ENCODE results near the gene GALNT11. TPM values are rescaled to one million over a fixed set of nuclear protein-coding genes. Genes with fewer than 3 reads are reported as not detected.

GALNT11 gene
- polyA plus RNA-seq, 3 donors: 17.7 to 25.9 (median 20.6) TPM

- WGBS (ENCODE audit: insufficient coverage): 100% methylated on average over 7 of the region's 9 CpGs
- no peak for TF ChIP-seq CTCF (IDR thresholded peaks at IDR 0.05)
- no peak overlapping the region for H3K9ac ChIP-seq (ENCODE audit: insufficient read depth, low read length, poor library complexity, severe bottlenecking)
- peak overlapping the region in 2 of 7 donors; percentile 9 to 43 for H3K27ac Mint-ChIP-seq
- intact Hi-C loops (cut with micrococcal nuclease): no loop called here
- no peak overlapping the region for H3K4me3 Mint-ChIP-seq
- H3K9me3 ChIP-seq (replicated peaks in 1 of 2; ENCODE audit: control insufficient read depth in 1 of 2, insufficient read depth in 1 of 2, low read length in 2 of 2): peaks cover 0 to 4% of the 10 kb centered on the region in 2 donors
- H3K79me2 ChIP-seq (ENCODE audit: insufficient read depth, low read length): no peaks in the 10 kb centered on the region
- peaks cover 86 to 99% of the 10 kb centered on the region in 2 donors for H3K36me3 ChIP-seq (replicated peaks in 1 of 2; ENCODE audit: control insufficient read depth in 1 of 2, insufficient read depth in 2 of 2, low read length in 2 of 2)
- H3K27me3 ChIP-seq (ENCODE audit: control insufficient read depth in 2 of 2, insufficient read depth in 2 of 2, low read length in 2 of 2): no peaks in the 10 kb centered on the region
- H4K20me1 ChIP-seq (ENCODE audit: insufficient read depth, low read length): peaks cover 16% of the 10 kb centered on the region
- H3K9me3 Mint-ChIP-seq: peaks cover 0 to 10% (median 4%) of the 10 kb centered on the region in 7 donors
- no peak overlapping the region for H3K27ac ChIP-seq (ENCODE audit: low read depth in 1 of 2, low read length in 2 of 2)
- no peak overlapping the region for H3K4me3 ChIP-seq (replicated peaks in 1 of 3; ENCODE audit: low read depth in 2 of 3, low read length in 3 of 3)
- H3K36me3 Mint-ChIP-seq: peaks cover 87 to 92% of the 10 kb centered on the region in 2 donors
- no peak for DNase-seq
- no peaks in the 10 kb centered on the region for H3K4me1 ChIP-seq (ENCODE audit: control insufficient read depth in 1 of 2, insufficient read depth in 2 of 2, low read length in 2 of 2)
- H3K4me2 ChIP-seq (replicated peaks; ENCODE audit: extremely low read depth, low read length, poor library complexity, severe bottlenecking): no peak overlapping the region
- no peaks in the 10 kb centered on the region for H3K4me1 Mint-ChIP-seq
- no peak overlapping the region for H2AFZ ChIP-seq (ENCODE audit: insufficient read depth, low read depth, low read length, poor library complexity, severe bottlenecking)
- H3K27me3 Mint-ChIP-seq (ENCODE audit: low read depth in 3 of 3): no peaks in the 10 kb centered on the region
Measured at GRCh38 chr7:152121432-152121831, 96.0 kb downstream of the GALNT11 start.

GRCh38 chr7:152122540-152122939 lies 97.1 kb downstream of the GALNT11 start:
- peaks cover 27% of the 10 kb centered on the region for H4K20me1 ChIP-seq (ENCODE audit: insufficient read depth, low read length)
- no peak overlapping the region for H3K4me3 Mint-ChIP-seq
- intact Hi-C loops (cut with micrococcal nuclease): no loop called here
- no peaks in the 10 kb centered on the region for H3K4me1 ChIP-seq (ENCODE audit: control insufficient read depth in 1 of 2, insufficient read depth in 2 of 2, low read length in 2 of 2)
- H3K4me2 ChIP-seq (replicated peaks; ENCODE audit: extremely low read depth, low read length, poor library complexity, severe bottlenecking): no peak overlapping the region
- peaks cover 0 to 2% (median 1%) of the 10 kb centered on the region in 3 donors for H3K27me3 Mint-ChIP-seq (ENCODE audit: low read depth in 3 of 3)
- DNase-seq: no peak
- no peak for TF ChIP-seq CTCF (IDR thresholded peaks at IDR 0.05)
- H3K4me3 ChIP-seq (replicated peaks in 1 of 3; ENCODE audit: low read depth in 2 of 3, low read length in 3 of 3): no peak overlapping the region
- H3K4me1 Mint-ChIP-seq: no peaks in the 10 kb centered on the region
- no peak overlapping the region for H2AFZ ChIP-seq (ENCODE audit: insufficient read depth, low read depth, low read length, poor library complexity, severe bottlenecking)
- H3K9me3 ChIP-seq (replicated peaks in 1 of 2; ENCODE audit: control insufficient read depth in 1 of 2, insufficient read depth in 1 of 2, low read length in 2 of 2): peaks cover 0 to 4% of the 10 kb centered on the region in 2 donors
- no CpG with 5 or more reads among the region's 1 CpG for WGBS (ENCODE audit: insufficient coverage)
- H3K9me3 Mint-ChIP-seq: peaks cover 0 to 11% (median 5%) of the 10 kb centered on the region in 7 donors
- H3K36me3 ChIP-seq (replicated peaks in 1 of 2; ENCODE audit: control insufficient read depth in 1 of 2, insufficient read depth in 2 of 2, low read length in 2 of 2): peaks cover 84 to 100% of the 10 kb centered on the region in 2 donors
- H3K27ac Mint-ChIP-seq: peak overlapping the region in 1 of 7 donors; percentile 47
- H3K27ac ChIP-seq (ENCODE audit: low read depth in 1 of 2, low read length in 2 of 2): no peak overlapping the region
- H3K79me2 ChIP-seq (ENCODE audit: insufficient read depth, low read length): no peaks in the 10 kb centered on the region
- H3K36me3 Mint-ChIP-seq: peaks cover 89 to 93% of the 10 kb centered on the region in 2 donors
- no peak overlapping the region for H3K9ac ChIP-seq (ENCODE audit: insufficient read depth, low read length, poor library complexity, severe bottlenecking)
- no peaks in the 10 kb centered on the region for H3K27me3 ChIP-seq (ENCODE audit: control insufficient read depth in 2 of 2, insufficient read depth in 2 of 2, low read length in 2 of 2)

Data from CD14-positive monocyte (primary cell).